Upper lobe of right lung (tissue), 1 donor: Measurements from ENCODE around the gene MAP4K3. TPM values are rescaled to one million over a fixed set of nuclear protein-coding genes. Genes with fewer than 3 reads are reported as not detected.

Source experiments
- ATAC-seq: fragments of 200-7000 bp; cut with Tn5 transposase; one replicate; pipeline ENCODE4 v1.9.1; 2020; ENCODE audit warnings: mild to moderate bottlenecking, moderate library complexity
- DNase-seq: peaks from one replicate; pipeline ENCODE4 v3.0.0-alpha.2; 2020
- H3K27ac ChIP-seq: fragments of 200-600 bp; one replicate; pipeline ENCODE4 v1.8.0; 2022
- H3K27me3 ChIP-seq: fragments of 200-600 bp; one replicate; pipeline ENCODE4 v1.8.0; 2022; ENCODE audit warnings: mild to moderate bottlenecking
- H3K36me3 ChIP-seq: fragments of 200-600 bp; one replicate; pipeline ENCODE4 v1.8.0; 2022
- H3K4me1 ChIP-seq: fragments of 200-600 bp; one replicate; pipeline ENCODE4 v1.8.0; 2022
- H3K4me3 ChIP-seq: fragments of 200-600 bp; one replicate; pipeline ENCODE4 v1.8.0; 2022; ENCODE audit warnings: mild to moderate bottlenecking
- H3K9me3 ChIP-seq: fragments of 200-600 bp; one replicate; pipeline ENCODE4 v1.8.0; 2022
- CTCF ChIP-seq: fragments of 200-600 bp; IDR thresholded peaks from one replicate; pipeline ENCODE4 v1.8.0; 2022; ENCODE audit warnings: antibody characterized with exemption
- intact Hi-C: fragments of 100-400 bp; cut with DNase I; formaldehyde crosslinking; loops from one replicate; pipeline ENCODE4 v1.11.0; 2022
- total RNA-seq: library from RNA; stranded (reverse); fragmentation: NEBNext Ultra II Directional; extraction: Animal tissue kit (Norgen Biotek cat#: 25700); gene quantifications from one replicate; pipeline ENCODE4 v1.2.1, GENCODE V29; 2021
- donor health status: DM: no; HTN: yes; CAD: no; lungs with severe emphysema.

The MAP4K3 gene
- total RNA-seq, 1 donor from 2014 or later, result 55.5 TPM

- Histone ChIP-seq H3K27ac (no peak overlapping the region), H3K9me3 (no peaks in the 10 kb centered on the region), H3K36me3 (no peaks in the 10 kb centered on the region), H3K4me1 (no peaks in the 10 kb centered on the region), H3K27me3 (no peaks in the 10 kb centered on the region), H3K4me3 (no peak overlapping the region)
- DNase-seq (no peak), ATAC-seq (no peak)
- TF ChIP-seq CTCF, result no peak
- intact Hi-C loops, result no loop called here
These were observed 226.2 kb downstream of the MAP4K3 start for GRCh38 chr2:39210846-39211245.

DNA sequence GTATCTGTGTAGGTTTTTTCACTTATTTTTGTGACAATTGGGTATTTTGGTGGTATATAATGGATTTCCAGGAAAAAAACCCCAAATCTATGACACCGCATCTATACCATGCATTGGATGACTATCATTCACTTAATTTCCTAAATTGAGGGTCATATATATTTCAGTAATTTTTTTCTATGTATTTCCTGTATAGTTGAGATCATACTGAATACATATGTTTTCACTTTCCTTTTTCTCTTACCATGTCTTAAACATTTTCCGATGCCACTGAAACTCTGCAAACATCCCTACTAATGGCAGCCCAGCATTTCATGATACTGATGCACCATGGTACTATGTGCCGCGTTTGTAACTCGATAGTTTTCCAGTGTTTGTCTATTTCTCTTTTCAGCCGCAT lies 233.7 kb downstream of the MAP4K3 start:
- DNase-seq, result no peak
- Histone ChIP-seq H3K9me3 (no peaks in the 10 kb centered on the region), H3K4me1 (no peaks in the 10 kb centered on the region), H3K27me3 (no peaks in the 10 kb centered on the region), H3K4me3 (no peak overlapping the region), H3K27ac (no peak overlapping the region), H3K36me3 (no peaks in the 10 kb centered on the region)
- intact Hi-C loops, result no loop called here
- ATAC-seq, result no peak
- TF ChIP-seq CTCF, result no peak

GRCh38 chr2:39202639-39203369 lies 234.3 kb downstream of the MAP4K3 start:
- ATAC-seq, result no peak
- Histone ChIP-seq H3K4me1 (no peaks in the 10 kb centered on the region), H3K27ac (no peak overlapping the region), H3K9me3 (no peaks in the 10 kb centered on the region), H3K36me3 (no peaks in the 10 kb centered on the region), H3K4me3 (no peak overlapping the region), H3K27me3 (no peaks in the 10 kb centered on the region)
- no peak for TF ChIP-seq CTCF
- intact Hi-C loops, result no loop called here
- DNase-seq, result no peak

Other genes starting within 250 kb of the MAP4K3 start
- gene CDKL4, start 193.3 kb downstream of the MAP4K3 start, total RNA-seq, result 2.1 TPM
- gene TMEM178A, start 228.6 kb upstream of the MAP4K3 start, total RNA-seq, result 9.5 TPM